ENCODE measurements around the gene KCTD19. TPM values are rescaled to one million over a fixed set of nuclear protein-coding genes. Genes with fewer than 3 reads are reported as not detected.

The KCTD19 gene
- total and polyA plus RNA-seq, 4 donors = 0.07 to 5.1 (median 0.32) TPM

GRCh38 chr16:67254801-67255552, 71.6 kb downstream of the KCTD19 start:
- DNase-seq = no peak
- no peak for TF ChIP-seq CTCF (IDR thresholded peaks at IDR 0.05; ENCODE audit: control extremely low read depth, extremely low read depth)
- no peak for ATAC-seq (ENCODE audit: insufficient read depth, low FRiP score)

GRCh38 chr16:67252609-67253497, 73.7 kb downstream of the KCTD19 start:
- no peaks in the 10 kb centered on the region for H3K27me3 ChIP-seq (ENCODE audit: control insufficient read depth in 3 of 3, insufficient read depth in 3 of 3, low read length in 2 of 3)
- H3K27ac ChIP-seq (ENCODE audit: low read depth in 1 of 2, low read length in 1 of 2) = no peak overlapping the region
- peaks cover 0 to 22% (median 4%) of the 10 kb centered on the region in 4 donors for H3K36me3 ChIP-seq (ENCODE audit: control insufficient read depth in 4 of 4, insufficient read depth in 4 of 4, low read length in 4 of 4)
- peaks cover 0 to 23% (median 3%) of the 10 kb centered on the region in 5 donors for H3K4me1 ChIP-seq (ENCODE audit: control insufficient read depth in 5 of 5, insufficient read depth in 5 of 5, low read length in 5 of 5)
- TF ChIP-seq CTCF (IDR thresholded peaks at IDR 0.05; ENCODE audit: control extremely low read depth, extremely low read depth) = no peak
- no peak for ATAC-seq (ENCODE audit: insufficient read depth, low FRiP score)
- no peaks in the 10 kb centered on the region for H3K9me3 ChIP-seq (ENCODE audit: control insufficient read depth in 4 of 4, insufficient read depth in 3 of 4, low read length in 3 of 4)
- DNase-seq = no peak
- no peak overlapping the region for H3K4me3 ChIP-seq
- no peak overlapping the region for H3K9ac ChIP-seq (ENCODE audit: insufficient read depth in 1 of 2, low read length in 2 of 2)
- WGBS, 2 donors = 94 to 99% methylated on average over 4 of the region's 4 CpGs

More at GRCh38 chr16:67254801-67255552, 71.6 kb downstream of the KCTD19 start:
- Histone ChIP-seq H3K4me3 (no peak overlapping the region), H3K9me3 (ENCODE audit: control insufficient read depth in 4 of 4, insufficient read depth in 3 of 4, low read length in 3 of 4) (no peaks in the 10 kb centered on the region), H3K4me1 (ENCODE audit: control insufficient read depth in 5 of 5, insufficient read depth in 5 of 5, low read length in 5 of 5) (peaks cover 0 to 8% (median 0%) of the 10 kb centered on the region in 5 donors), H3K27me3 (ENCODE audit: control insufficient read depth in 3 of 3, insufficient read depth in 3 of 3, low read length in 2 of 3) (no peaks in the 10 kb centered on the region), H3K36me3 (ENCODE audit: control insufficient read depth in 4 of 4, insufficient read depth in 4 of 4, low read length in 4 of 4) (peaks cover 0 to 30% (median 8%) of the 10 kb centered on the region in 4 donors), H3K9ac (ENCODE audit: insufficient read depth in 1 of 2, low read length in 2 of 2) (no peak overlapping the region), H3K27ac (ENCODE audit: low read depth in 1 of 2, low read length in 1 of 2) (no peak overlapping the region)
- WGBS, 2 donors = 91 to 94% methylated on average over 18 of the region's 18 CpGs

- Histone ChIP-seq H3K36me3 (ENCODE audit: control insufficient read depth in 4 of 4, insufficient read depth in 4 of 4, low read length in 4 of 4) (peaks cover 0 to 13% (median 2%) of the 10 kb centered on the region in 4 donors), H3K4me3 (no peak overlapping the region), H3K4me1 (ENCODE audit: control insufficient read depth in 5 of 5, insufficient read depth in 5 of 5, low read length in 5 of 5) (peaks cover 4 to 36% (median 10%) of the 10 kb centered on the region in 5 donors), H3K9me3 (ENCODE audit: control insufficient read depth in 4 of 4, insufficient read depth in 3 of 4, low read length in 3 of 4) (no peaks in the 10 kb centered on the region), H3K27me3 (ENCODE audit: control insufficient read depth in 3 of 3, insufficient read depth in 3 of 3, low read length in 2 of 3) (no peaks in the 10 kb centered on the region), H3K9ac (ENCODE audit: insufficient read depth in 1 of 2, low read length in 2 of 2) (no peak overlapping the region), H3K27ac (ENCODE audit: low read depth in 1 of 2, low read length in 1 of 2) (no peak overlapping the region)
- WGBS, 2 donors = 86 to 88% methylated on average over 4 of the region's 4 CpGs
- no peak for TF ChIP-seq CTCF (IDR thresholded peaks at IDR 0.05; ENCODE audit: control extremely low read depth, extremely low read depth)
- ATAC-seq (ENCODE audit: insufficient read depth, low FRiP score) (no peak), DNase-seq (no peak)
Observed at GRCh38 chr16:67250045-67250327, 76.6 kb downstream of the KCTD19 start.
